OCI-LY3 (cell line): ENCODE data around the gene ZFAND5.

ENCODE experiments used
- EZH2phosphoT487 ChIP-seq: fragments of 200-600 bp; shearing (Covaris generic); IDR thresholded peaks from 2 replicates; pipeline ENCODE4 v1.6.1; 2018; ENCODE audit warnings: antibody characterized with exemption, mixed run types, low read depth
- TF ChIP-seq, protein P1 (sequence below): fragments of 200-600, 300-600 bp; sonication (generic); IDR thresholded peaks from 2 replicates; pipeline ENCODE4 v1.5.1; 2014; ENCODE audit warnings: antibody characterized with exemption, low read length, low read depth

DNA sequence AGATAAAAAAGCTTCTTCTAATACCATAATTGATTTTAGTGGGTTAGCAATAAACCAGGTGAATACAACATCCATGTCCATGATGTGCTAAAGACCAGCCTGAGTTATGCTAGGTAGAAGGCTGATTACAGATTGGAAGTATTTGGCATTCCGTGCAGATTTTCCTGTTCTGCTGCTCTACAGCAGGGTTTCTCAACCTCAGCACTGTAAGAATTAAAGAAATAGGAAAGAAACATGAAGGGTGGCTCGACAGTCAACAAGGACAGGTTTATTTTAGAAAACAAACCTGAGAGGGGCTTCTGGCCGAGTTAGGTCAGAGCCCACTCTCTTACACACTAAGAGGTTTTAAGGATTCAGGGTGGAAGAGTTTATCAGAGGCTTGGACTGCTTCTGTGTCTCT, 42.3 kb downstream of the ZFAND5 start:
- TF ChIP-seq, protein P1, sequence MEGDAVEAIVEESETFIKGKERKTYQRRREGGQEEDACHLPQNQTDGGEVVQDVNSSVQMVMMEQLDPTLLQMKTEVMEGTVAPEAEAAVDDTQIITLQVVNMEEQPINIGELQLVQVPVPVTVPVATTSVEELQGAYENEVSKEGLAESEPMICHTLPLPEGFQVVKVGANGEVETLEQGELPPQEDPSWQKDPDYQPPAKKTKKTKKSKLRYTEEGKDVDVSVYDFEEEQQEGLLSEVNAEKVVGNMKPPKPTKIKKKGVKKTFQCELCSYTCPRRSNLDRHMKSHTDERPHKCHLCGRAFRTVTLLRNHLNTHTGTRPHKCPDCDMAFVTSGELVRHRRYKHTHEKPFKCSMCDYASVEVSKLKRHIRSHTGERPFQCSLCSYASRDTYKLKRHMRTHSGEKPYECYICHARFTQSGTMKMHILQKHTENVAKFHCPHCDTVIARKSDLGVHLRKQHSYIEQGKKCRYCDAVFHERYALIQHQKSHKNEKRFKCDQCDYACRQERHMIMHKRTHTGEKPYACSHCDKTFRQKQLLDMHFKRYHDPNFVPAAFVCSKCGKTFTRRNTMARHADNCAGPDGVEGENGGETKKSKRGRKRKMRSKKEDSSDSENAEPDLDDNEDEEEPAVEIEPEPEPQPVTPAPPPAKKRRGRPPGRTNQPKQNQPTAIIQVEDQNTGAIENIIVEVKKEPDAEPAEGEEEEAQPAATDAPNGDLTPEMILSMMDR: no peak
- no peak for TF ChIP-seq EZH2phosphoT487
